Astrocyte of the cerebellum (primary cell): Measurements from ENCODE around the gene STARD4.

Experiments used
- DNase-seq: peaks from one replicate; pipeline ENCODE4 v3.0.0-alpha.2; 2011; ENCODE audit warnings: low read depth
- H3K4me3 ChIP-seq: 2 replicates; pipeline ENCODE4 v1.5.1; 2011; ENCODE audit warnings: mild to moderate bottlenecking, low read depth, low read length, moderate library complexity
- CTCF ChIP-seq: IDR thresholded peaks from 2 replicates; pipeline ENCODE4 v1.5.1; 2012; ENCODE audit warnings: low read length, low read depth, moderate library complexity, mild to moderate bottlenecking; ENCODE audit errors: missing control alignments
- in situ Hi-C: cut with HindIII; loops from 2 replicates; pipeline ENCODE4 v1.10.0; 2017; ENCODE audit warnings: low sequenced_read_pairs

Gene STARD4

GRCh38 chr5:111488353-111488752, 24.0 kb downstream of the STARD4 start:
- in situ Hi-C loops: loop anchor here (5.0 kb wide), 1 partner anchor 36 kb away; no protein-coding TSS in a partner anchor
- DNase-seq: no peak
- no peak overlapping the region for H3K4me3 ChIP-seq
- no peak for TF ChIP-seq CTCF

- TF ChIP-seq CTCF: no peak
- H3K4me3 ChIP-seq: no peak overlapping the region
- DNase-seq: no peak
- in situ Hi-C loops: loop anchor here (5.0 kb wide), 1 partner anchor 35 kb away; no protein-coding TSS in a partner anchor
Measured at GRCh38 chr5:111486926-111487325, 25.4 kb downstream of the STARD4 start.

GRCh38 chr5:111486055-111486454, 26.3 kb downstream of the STARD4 start:
- no peak for TF ChIP-seq CTCF
- H3K4me3 ChIP-seq: no peak overlapping the region
- in situ Hi-C loops: loop anchor here (5.0 kb wide), 1 partner anchor 34 kb away; no protein-coding TSS in a partner anchor

GRCh38 chr5:111480346-111480745, 32.0 kb downstream of the STARD4 start:
- no peak overlapping the region for H3K4me3 ChIP-seq
- no peak for TF ChIP-seq CTCF
- in situ Hi-C loops: no loop called here
- no peak for DNase-seq

More at GRCh38 chr5:111486055-111486454, 26.3 kb downstream of the STARD4 start:
- no peak for DNase-seq

- TF ChIP-seq CTCF: no peak
- no peak for DNase-seq
- in situ Hi-C loops: no loop called here
- no peak overlapping the region for H3K4me3 ChIP-seq
Measured at GRCh38 chr5:111478898-111479297, 33.4 kb downstream of the STARD4 start.

- in situ Hi-C loops: no loop called here
- peak; percentile 23 for TF ChIP-seq CTCF
- DNase-seq: no peak
- H3K4me3 ChIP-seq: no peak overlapping the region
Measured at GRCh38 chr5:111478266-111478665, 34.1 kb downstream of the STARD4 start.

GRCh38 chr5:111472579-111472978, 39.8 kb downstream of the STARD4 start:
- no peak overlapping the region for H3K4me3 ChIP-seq
- no peak for TF ChIP-seq CTCF
- in situ Hi-C loops: no loop called here
- no peak for DNase-seq
